B cell (primary cell): ENCODE measurements around the gene TMEM207.

Experiments
- EZH2 ChIP-seq: IDR thresholded peaks from 2 replicates; pipeline ENCODE4 v1.6.1; 2012; ENCODE audit warnings: borderline replicate concordance, low read depth, mild to moderate bottlenecking, moderate library complexity, low read length; ENCODE audit not compliant: insufficient read depth, poor library complexity, severe bottlenecking
- TF ChIP-seq, protein P1 (sequence below): fragments of 200-600 bp; IDR thresholded peaks from one replicate; pipeline ENCODE4 v1.8.0; 2022; ENCODE audit warnings: antibody characterized with exemption, mild to moderate bottlenecking

DNA sequence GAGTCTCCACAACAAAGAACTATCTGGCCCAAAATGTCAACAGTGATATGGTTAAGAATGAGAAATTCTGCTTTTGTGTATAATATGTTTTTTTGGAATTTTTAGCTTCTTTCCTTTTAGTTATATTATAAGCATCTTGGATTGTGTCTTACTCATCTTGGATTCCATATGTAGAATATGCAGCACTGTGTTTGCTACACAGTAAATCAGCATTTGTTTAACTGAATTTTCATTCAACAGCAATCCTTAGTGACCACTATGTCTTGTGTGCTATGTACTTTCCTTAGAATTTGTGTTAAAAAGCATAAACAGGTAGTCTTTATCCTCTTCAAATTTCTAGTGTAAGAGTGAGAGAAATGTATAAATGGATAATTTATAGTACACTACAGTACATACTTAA is 18.2 kb upstream of the TMEM207 start:
- TF ChIP-seq, protein P1, sequence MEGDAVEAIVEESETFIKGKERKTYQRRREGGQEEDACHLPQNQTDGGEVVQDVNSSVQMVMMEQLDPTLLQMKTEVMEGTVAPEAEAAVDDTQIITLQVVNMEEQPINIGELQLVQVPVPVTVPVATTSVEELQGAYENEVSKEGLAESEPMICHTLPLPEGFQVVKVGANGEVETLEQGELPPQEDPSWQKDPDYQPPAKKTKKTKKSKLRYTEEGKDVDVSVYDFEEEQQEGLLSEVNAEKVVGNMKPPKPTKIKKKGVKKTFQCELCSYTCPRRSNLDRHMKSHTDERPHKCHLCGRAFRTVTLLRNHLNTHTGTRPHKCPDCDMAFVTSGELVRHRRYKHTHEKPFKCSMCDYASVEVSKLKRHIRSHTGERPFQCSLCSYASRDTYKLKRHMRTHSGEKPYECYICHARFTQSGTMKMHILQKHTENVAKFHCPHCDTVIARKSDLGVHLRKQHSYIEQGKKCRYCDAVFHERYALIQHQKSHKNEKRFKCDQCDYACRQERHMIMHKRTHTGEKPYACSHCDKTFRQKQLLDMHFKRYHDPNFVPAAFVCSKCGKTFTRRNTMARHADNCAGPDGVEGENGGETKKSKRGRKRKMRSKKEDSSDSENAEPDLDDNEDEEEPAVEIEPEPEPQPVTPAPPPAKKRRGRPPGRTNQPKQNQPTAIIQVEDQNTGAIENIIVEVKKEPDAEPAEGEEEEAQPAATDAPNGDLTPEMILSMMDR = no peak
- TF ChIP-seq EZH2 = no peak
